ENCODE data around the gene ZNF827.

Gene ZNF827

GRCh38 chr4:145938618-145939440 is at the start of gene ZNF827:
Gene ZNF827 (minus strand): TSS chr4:145938823. CDS start chr4:145938407, 416 bp downstream.
- TF ChIP-seq, protein P1, sequence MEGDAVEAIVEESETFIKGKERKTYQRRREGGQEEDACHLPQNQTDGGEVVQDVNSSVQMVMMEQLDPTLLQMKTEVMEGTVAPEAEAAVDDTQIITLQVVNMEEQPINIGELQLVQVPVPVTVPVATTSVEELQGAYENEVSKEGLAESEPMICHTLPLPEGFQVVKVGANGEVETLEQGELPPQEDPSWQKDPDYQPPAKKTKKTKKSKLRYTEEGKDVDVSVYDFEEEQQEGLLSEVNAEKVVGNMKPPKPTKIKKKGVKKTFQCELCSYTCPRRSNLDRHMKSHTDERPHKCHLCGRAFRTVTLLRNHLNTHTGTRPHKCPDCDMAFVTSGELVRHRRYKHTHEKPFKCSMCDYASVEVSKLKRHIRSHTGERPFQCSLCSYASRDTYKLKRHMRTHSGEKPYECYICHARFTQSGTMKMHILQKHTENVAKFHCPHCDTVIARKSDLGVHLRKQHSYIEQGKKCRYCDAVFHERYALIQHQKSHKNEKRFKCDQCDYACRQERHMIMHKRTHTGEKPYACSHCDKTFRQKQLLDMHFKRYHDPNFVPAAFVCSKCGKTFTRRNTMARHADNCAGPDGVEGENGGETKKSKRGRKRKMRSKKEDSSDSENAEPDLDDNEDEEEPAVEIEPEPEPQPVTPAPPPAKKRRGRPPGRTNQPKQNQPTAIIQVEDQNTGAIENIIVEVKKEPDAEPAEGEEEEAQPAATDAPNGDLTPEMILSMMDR (IDR thresholded peaks at IDR 0.05; ENCODE audit: insufficient read depth, low read length, poor library complexity, severe bottlenecking), result no peak
- H3K27me3 ChIP-seq (replicated peaks; ENCODE audit: control insufficient read depth, insufficient read depth, low read length), result no peaks in the 10 kb centered on the region
- peak within 1 kb of the TSS; percentile 73 for H3K4me3 ChIP-seq (replicated peaks; ENCODE audit: low read depth, low read length)
- no peaks in the 10 kb centered on the region for H3K36me3 ChIP-seq (ENCODE audit: control insufficient read depth, insufficient read depth, low read length)
- DNase-seq (ENCODE audit: extremely low read depth, insufficient read length), result peak; percentile 72

- Histone ChIP-seq H3K36me3 (ENCODE audit: control insufficient read depth, insufficient read depth, low read length) (no peaks in the 10 kb centered on the region), H3K27me3 (replicated peaks; ENCODE audit: control insufficient read depth, insufficient read depth, low read length) (no peaks in the 10 kb centered on the region), H3K4me3 (replicated peaks; ENCODE audit: low read depth, low read length) (no peak overlapping the region)
- no peak for DNase-seq (ENCODE audit: extremely low read depth, insufficient read length)
- TF ChIP-seq, protein P1 (IDR thresholded peaks at IDR 0.05; ENCODE audit: insufficient read depth, low read length, poor library complexity, severe bottlenecking), result no peak
Measured at GRCh38 chr4:145984563-145984962, 45.9 kb upstream of the ZNF827 start.

DNA sequence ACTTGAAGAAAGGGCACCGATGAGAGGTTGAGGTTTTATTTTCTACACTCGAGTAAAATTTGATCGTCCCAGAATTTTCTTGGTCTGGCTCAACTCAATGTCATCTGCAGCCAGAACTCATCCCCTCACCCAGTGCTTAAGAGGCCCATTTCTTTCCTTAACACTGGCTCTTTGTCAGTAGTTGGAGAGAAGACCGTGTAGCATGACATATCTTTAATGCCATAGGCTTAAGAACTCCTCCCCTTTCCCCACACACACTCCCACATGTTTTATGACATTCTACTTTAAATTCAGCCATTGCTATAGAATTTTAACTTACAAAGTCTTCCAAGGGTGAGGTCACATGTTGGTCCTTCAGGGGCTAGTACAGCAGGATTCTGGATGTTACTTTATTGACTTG is 44.2 kb upstream of the ZNF827 start:
- H3K4me3 ChIP-seq (replicated peaks; ENCODE audit: low read depth, low read length), result no peak overlapping the region
- TF ChIP-seq, protein P1 (IDR thresholded peaks at IDR 0.05; ENCODE audit: insufficient read depth, low read length, poor library complexity, severe bottlenecking), result no peak
- no peak for DNase-seq (ENCODE audit: extremely low read depth, insufficient read length)
- H3K36me3 ChIP-seq (ENCODE audit: control insufficient read depth, insufficient read depth, low read length), result no peaks in the 10 kb centered on the region
- no peaks in the 10 kb centered on the region for H3K27me3 ChIP-seq (replicated peaks; ENCODE audit: control insufficient read depth, insufficient read depth, low read length)

- no peak overlapping the region for H3K4me3 ChIP-seq (replicated peaks; ENCODE audit: low read depth, low read length)
- no peaks in the 10 kb centered on the region for H3K36me3 ChIP-seq (ENCODE audit: control insufficient read depth, insufficient read depth, low read length)
- TF ChIP-seq, protein P1 (IDR thresholded peaks at IDR 0.05; ENCODE audit: insufficient read depth, low read length, poor library complexity, severe bottlenecking), result no peak
- no peaks in the 10 kb centered on the region for H3K27me3 ChIP-seq (replicated peaks; ENCODE audit: control insufficient read depth, insufficient read depth, low read length)
- no peak for DNase-seq (ENCODE audit: extremely low read depth, insufficient read length)
Measured at GRCh38 chr4:145979160-145979559, 40.5 kb upstream of the ZNF827 start.

GRCh38 chr4:145976680-145977079 is 38.1 kb upstream of the ZNF827 start:
- H3K4me3 ChIP-seq (replicated peaks; ENCODE audit: low read depth, low read length), result no peak overlapping the region
- DNase-seq (ENCODE audit: extremely low read depth, insufficient read length), result no peak
- TF ChIP-seq, protein P1 (IDR thresholded peaks at IDR 0.05; ENCODE audit: insufficient read depth, low read length, poor library complexity, severe bottlenecking), result no peak

More at GRCh38 chr4:145976680-145977079, 38.1 kb upstream of the ZNF827 start:
- Histone ChIP-seq H3K36me3 (ENCODE audit: control insufficient read depth, insufficient read depth, low read length) (no peaks in the 10 kb centered on the region), H3K27me3 (replicated peaks; ENCODE audit: control insufficient read depth, insufficient read depth, low read length) (no peaks in the 10 kb centered on the region)

Measured in GM06990 (cell line).